GM10248 (cell line): ENCODE measurements around the gene CHST6.

ENCODE experiments used
- CTCF ChIA-PET: fragments of 300-600 bp; sonication (Branson Sonifier 250); formaldehyde crosslinking; extraction: SDS; loops from one replicate; lab custom pipeline; 2021; ENCODE audit warnings: antibody characterized with exemption; lab: Yijun Ruan, JAX
- POLR2A ChIA-PET: fragments of 350-650 bp; sonication (Branson Sonifier 250); formaldehyde crosslinking; extraction: SDS; loops from one replicate; lab custom pipeline; 2020; ENCODE audit warnings: antibody characterized with exemption; lab: Yijun Ruan, JAX
- DNase-seq: peaks from one replicate; pipeline ENCODE4 v3.0.0; 2012; ENCODE audit errors: extremely low spot score
- TF ChIP-seq, protein P1 (sequence below): IDR thresholded peaks from 2 replicates; pipeline ENCODE4 v1.5.1; 2012; ENCODE audit warnings: mild to moderate bottlenecking, low read depth; ENCODE audit errors: extremely low read depth, missing control alignments, control extremely low read depth

CHST6 gene

DNA sequence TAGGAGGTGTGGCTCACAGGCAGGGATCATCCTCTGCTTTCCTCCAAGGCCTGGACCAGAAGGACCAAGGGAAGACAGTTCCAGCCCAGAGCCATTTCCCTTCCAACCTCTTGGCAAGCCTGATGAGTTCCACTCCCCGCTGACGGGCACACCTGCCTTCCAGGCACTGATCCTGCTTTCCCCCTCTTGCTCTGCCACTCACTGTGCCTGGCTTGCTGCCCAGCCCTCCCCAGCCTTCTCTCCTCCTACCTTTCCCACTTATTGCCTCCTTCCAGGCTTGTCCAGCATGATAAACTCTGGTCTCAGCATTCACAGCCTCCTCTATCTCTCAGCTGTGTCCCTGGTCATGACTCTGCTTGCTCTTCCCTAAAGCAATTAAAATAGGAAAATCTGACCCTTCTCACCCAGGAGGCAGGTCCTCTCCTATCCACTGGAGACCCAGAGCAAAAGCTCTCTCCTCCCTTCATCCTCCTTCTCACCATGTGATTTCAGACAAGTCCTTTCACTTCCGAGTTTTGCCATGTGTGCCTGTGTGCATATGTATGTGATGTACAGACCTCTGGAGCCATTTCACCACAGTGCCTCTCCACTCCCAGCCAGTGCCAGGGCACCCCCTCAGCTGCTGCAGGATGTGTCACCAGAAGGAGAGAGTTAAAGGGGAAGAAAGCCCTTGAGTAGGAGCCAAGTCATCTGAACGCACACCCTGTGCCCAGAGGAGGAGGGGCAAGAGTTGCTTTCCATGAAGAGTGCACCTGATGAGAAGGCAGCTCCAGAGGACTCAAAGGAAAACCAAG lies 17.4 kb downstream of the CHST6 start:
- DNase-seq, result no peak
- TF ChIP-seq, protein P1, sequence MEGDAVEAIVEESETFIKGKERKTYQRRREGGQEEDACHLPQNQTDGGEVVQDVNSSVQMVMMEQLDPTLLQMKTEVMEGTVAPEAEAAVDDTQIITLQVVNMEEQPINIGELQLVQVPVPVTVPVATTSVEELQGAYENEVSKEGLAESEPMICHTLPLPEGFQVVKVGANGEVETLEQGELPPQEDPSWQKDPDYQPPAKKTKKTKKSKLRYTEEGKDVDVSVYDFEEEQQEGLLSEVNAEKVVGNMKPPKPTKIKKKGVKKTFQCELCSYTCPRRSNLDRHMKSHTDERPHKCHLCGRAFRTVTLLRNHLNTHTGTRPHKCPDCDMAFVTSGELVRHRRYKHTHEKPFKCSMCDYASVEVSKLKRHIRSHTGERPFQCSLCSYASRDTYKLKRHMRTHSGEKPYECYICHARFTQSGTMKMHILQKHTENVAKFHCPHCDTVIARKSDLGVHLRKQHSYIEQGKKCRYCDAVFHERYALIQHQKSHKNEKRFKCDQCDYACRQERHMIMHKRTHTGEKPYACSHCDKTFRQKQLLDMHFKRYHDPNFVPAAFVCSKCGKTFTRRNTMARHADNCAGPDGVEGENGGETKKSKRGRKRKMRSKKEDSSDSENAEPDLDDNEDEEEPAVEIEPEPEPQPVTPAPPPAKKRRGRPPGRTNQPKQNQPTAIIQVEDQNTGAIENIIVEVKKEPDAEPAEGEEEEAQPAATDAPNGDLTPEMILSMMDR, result no peak
- POLR2A ChIA-PET, result no interaction called here

DNA sequence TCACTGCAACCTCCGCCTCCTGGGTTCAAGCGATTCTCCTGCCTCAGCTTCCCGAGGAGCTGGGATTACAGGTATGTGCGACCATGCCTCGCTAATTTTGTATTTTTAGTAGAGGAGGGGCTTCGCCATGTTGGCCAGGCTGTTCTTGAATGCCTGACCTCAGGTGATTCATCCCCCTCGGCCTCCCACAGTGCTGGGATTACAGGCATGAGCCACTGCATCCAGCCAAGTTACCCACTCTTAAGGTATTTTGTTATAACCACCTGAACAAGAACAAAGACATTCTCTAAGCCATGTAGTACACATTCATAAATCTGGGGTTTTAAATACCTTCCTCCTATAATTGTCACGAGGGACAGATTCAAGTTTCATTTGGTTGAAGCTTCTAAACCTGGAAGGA lies 18.4 kb downstream of the CHST6 start:
- ChIA-PET CTCF (interaction anchor here (0.8 to 15.7 kb wide), 8 partner anchors 11 to 278 kb away, joined by 3 to 258 read pairs (median 4); partner anchors contain the start of genes CHST6 and TMEM170A), POLR2A (interaction anchor here (0.6 kb wide), 1 partner anchor 12 kb away, joined by 3 read pairs; no protein-coding TSS in a partner anchor)
- TF ChIP-seq, protein P1, result no peak
- no peak for DNase-seq

More for the DNA sequence above, 17.4 kb downstream of the CHST6 start:
- CTCF ChIA-PET, result interaction anchor here (0.7 to 15.7 kb wide), 9 partner anchors 10 to 244 kb away, joined by 3 to 258 read pairs (median 3); partner anchors contain the start of genes CHST6 and TMEM170A

DNA sequence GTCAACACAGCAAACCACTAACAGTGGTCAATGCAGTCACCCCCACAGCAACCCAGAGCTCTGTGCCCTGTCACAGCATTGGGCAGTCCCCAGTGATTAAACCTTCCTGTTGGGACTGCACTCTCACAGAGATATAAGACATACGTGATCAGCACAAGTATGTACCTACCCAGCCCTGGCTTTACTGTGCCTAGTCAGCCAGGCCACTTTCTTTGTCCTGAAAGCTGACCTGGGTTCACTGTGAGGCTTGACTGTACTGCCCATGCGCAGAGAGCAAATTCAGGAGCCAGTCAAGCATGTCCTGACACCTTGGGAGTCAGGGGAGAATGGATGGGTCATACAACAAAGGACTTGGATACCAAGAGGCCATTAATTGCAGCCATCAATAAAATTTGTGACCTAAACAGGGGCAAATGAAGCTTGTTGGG lies 19.8 kb downstream of the CHST6 start:
- no peak for DNase-seq
- TF ChIP-seq, protein P1, result no peak
- ChIA-PET POLR2A (interaction anchor here (0.9 kb wide), 1 partner anchor 20 kb away, joined by 6 read pairs; the partner anchor contains the start of gene CHST6), CTCF (interaction anchor here (0.8 to 15.7 kb wide), 6 partner anchors 10 to 276 kb away, joined by 3 to 258 read pairs (median 4); partner anchors contain the start of genes CHST6 and TMEM170A)

DNA sequence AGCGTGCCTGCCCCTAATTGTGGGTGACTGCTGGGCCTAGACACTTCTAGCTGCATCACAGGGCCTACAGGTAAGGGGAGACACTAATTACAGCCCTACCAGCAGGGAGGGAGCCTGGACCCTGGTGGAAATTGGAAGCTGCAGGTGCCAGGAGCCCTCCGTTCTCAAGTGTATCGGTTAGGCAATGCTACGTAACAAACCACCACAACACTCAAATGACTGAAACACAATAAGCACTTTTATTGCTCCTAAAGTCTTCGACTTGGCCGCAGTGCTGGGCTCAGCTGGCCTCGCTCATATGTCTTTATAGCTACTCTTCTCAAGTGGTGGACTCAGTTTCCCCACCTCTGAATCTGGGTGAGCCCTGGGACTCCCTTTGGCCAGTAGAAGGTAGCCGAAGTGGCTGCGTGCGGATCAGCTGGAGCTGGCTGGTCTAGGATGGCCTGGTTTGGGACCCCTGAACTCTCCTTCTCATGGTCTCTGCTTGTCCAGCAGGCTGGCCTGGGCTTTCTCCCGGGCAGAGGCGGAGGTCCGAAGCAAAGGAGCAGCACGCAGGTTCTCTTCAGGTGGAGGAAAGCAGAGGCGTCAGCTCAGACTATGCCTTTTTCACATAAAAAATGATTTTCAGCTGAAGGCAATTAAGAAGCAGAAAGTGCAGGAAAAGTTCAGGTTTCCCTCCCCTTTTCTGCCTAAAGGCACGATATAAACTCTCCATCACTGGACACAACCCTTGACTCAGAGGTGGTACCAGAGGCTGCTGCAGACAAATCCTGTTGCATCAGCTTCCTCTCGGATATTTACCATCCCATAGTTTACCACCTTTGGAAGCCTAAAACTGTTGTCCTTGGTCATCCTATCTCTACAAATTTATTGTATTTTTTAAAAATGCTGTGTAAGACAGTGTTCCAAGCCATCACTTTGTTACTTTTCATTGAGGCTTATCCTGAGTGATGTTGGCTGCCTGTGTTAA lies 22.0 kb downstream of the CHST6 start:
- ChIA-PET POLR2A (no interaction called here), CTCF (interaction anchor here (0.8 to 15.7 kb wide), 21 partner anchors 8 to 293 kb away, joined by 3 to 258 read pairs (median 4); partner anchors contain the start of genes CFDP1, CHST6 and TMEM170A)
- DNase-seq, result no peak
- TF ChIP-seq, protein P1, result no peak

DNA sequence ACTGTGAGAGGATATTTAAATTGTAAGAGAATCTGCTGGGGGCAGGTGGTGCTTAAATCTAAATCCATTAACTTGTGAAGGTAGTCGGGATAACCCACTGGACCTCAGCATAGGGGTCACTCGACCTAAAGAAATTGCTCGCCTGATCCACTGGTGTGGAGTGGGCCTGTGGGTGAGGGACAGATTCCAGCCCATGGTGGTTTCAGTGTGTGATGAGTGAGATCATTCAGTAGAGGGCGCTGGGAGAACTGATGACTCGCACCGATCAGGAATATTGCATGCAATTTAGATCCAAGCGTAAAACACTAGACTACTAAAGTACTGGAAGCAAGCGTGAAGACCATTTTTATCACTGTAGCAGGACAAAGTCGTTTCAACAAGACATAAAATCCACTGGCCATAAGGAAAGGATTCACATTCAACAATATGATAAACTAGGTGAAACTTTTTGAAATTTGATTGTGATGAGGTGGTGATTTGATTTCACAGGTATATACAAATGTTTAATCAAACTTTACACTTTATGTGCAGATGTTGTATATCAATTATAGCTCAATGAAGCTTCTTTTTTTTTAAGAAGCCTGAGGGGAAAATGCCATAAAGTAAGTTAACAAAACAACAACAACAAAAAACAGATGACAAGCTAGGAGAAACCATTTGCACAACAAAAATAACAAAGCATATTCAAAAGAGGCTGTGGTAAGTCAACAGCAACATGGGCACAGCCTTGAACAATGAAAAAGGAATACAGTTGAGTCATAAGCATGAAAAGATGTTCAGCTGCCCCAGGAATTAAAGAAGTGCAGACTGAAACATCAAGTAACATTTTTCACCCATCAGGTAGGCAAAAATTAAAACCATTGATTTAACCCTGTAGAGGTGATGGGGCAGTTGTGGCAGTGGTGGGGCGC lies 23.3 kb downstream of the CHST6 start:
- TF ChIP-seq, protein P1, result peak; percentile 81
- DNase-seq, result peak; percentile 74
- ChIA-PET POLR2A (no interaction called here), CTCF (interaction anchor here (0.7 to 15.7 kb wide), 29 partner anchors 8 to 381 kb away, joined by 3 to 258 read pairs (median 3); partner anchors contain the start of genes CFDP1 and CHST6)
